HUES64 (cell line): ENCODE measurements around the gene RIIAD1.

Source experiments
- H3K27ac ChIP-seq: 2 replicates; pipeline ENCODE4 v1.7.0; 2013; ENCODE audit warnings: low read depth, low read length, inconsistent platforms
- H3K27me3 ChIP-seq: 2 replicates; pipeline ENCODE4 v1.6.1; 2013; ENCODE audit warnings: mild to moderate bottlenecking, low read length; ENCODE audit not compliant: insufficient read depth
- H3K36me3 ChIP-seq: 2 replicates; pipeline ENCODE4 v1.6.1; 2013; ENCODE audit warnings: mild to moderate bottlenecking, low read length; ENCODE audit not compliant: insufficient read depth
- H3K4me1 ChIP-seq: 2 replicates; pipeline ENCODE4 v1.6.1; 2013; ENCODE audit warnings: mild to moderate bottlenecking, low read length, moderate library complexity; ENCODE audit not compliant: insufficient read depth
- H3K4me3 ChIP-seq: 2 replicates; pipeline ENCODE4 v1.5.1; 2013; ENCODE audit warnings: mild to moderate bottlenecking, low read length, moderate library complexity
- H3K9ac ChIP-seq: 2 replicates; pipeline ENCODE4 v1.6.1; 2013; ENCODE audit warnings: mild to moderate bottlenecking, low read depth, low read length
- H3K9me3 ChIP-seq: 2 replicates; pipeline ENCODE4 v1.6.1; 2013; ENCODE audit warnings: low read depth, low read length; ENCODE audit not compliant: insufficient read depth
- WGBS: fragments of 150-250, 120-280 bp; methylation state at CpG from one replicate; pipeline ENCODE4 v1.1.7; 2013; ENCODE audit warnings: missing lambda C conversion rate; 5-methylcytosine and 5-hydroxymethylcytosine counted together

The RIIAD1 gene

GRCh38 chr1:151711044-151711800, 10.1 kb upstream of the RIIAD1 start:
- peaks cover 3% of the 10 kb centered on the region; the same call in 1 of the 2 replicates for H3K4me1 ChIP-seq
- H3K4me3 ChIP-seq: no peak overlapping the region
- H3K36me3 ChIP-seq: no peaks in the 10 kb centered on the region
- H3K9me3 ChIP-seq: no peaks in the 10 kb centered on the region
- WGBS: 92% methylated on average over 20 of the region's 21 CpGs
- H3K27ac ChIP-seq: no peak overlapping the region
- H3K9ac ChIP-seq: no peak overlapping the region
- 0 out of 2 replicates have a peak, but pooled peaks cover 3% of the 10 kb centered on the region for H3K27me3 ChIP-seq

DNA sequence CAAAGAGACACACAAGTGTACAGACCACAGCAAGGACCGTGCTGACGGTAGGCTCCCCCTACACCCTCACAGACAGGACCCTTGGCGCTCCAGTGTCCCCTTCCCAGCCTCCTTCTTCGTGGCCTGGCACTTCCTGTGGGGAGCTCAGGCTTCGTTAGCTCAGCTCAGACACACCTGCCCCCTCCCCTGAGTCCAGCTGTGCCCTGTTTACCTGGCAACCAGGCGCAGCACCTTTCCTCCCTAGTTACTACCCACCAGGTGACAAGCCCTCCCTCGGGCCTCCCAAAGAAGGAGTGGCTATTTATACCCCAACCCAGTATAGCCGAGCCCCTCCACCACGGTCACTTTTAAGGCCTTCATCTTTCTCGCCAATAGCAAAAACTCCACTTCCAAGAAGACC, 9.4 kb upstream of the RIIAD1 start:
- H3K27ac ChIP-seq: no peak overlapping the region
- H3K9ac ChIP-seq: no peak overlapping the region; the same call in 1 of the 2 replicates
- no peaks in the 10 kb centered on the region for H3K9me3 ChIP-seq
- H3K36me3 ChIP-seq: no peaks in the 10 kb centered on the region
- 83% methylated on average over 10 of the region's 10 CpGs for WGBS
- peaks cover 3% of the 10 kb centered on the region; the same call in 1 of the 2 replicates for H3K27me3 ChIP-seq
- peaks cover 3% of the 10 kb centered on the region; the same call in 1 of the 2 replicates for H3K4me1 ChIP-seq
- H3K4me3 ChIP-seq: no peak overlapping the region

DNA sequence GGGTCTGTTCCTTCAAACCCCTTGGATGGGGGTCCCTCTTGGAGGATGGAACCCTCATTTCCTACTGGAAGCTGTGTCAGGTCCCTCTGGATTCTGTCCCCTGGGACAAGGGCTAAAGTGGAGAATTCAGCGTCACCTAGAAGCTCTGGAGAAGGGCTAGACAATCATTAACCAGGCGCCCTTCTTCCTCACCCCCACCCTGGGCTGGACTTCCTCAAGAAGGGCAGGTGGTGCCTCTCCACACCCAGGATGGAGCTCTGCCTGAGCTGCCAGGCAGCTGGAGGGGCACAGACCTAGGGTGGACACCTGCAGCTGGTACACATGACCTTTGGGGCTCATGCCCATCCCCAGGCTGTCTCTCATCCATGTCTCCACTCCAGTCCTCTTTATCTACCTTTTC, 8.3 kb upstream of the RIIAD1 start:
- no peaks in the 10 kb centered on the region for H3K36me3 ChIP-seq
- no peak overlapping the region for H3K27ac ChIP-seq
- H3K9me3 ChIP-seq: no peaks in the 10 kb centered on the region
- peaks cover 3% of the 10 kb centered on the region; the same call in 1 of the 2 replicates for H3K4me1 ChIP-seq
- 78% methylated on average over 2 of the region's 2 CpGs for WGBS
- H3K4me3 ChIP-seq: no peak overlapping the region
- no peak overlapping the region for H3K9ac ChIP-seq
- peaks cover 14% of the 10 kb centered on the region for H3K27me3 ChIP-seq

DNA sequence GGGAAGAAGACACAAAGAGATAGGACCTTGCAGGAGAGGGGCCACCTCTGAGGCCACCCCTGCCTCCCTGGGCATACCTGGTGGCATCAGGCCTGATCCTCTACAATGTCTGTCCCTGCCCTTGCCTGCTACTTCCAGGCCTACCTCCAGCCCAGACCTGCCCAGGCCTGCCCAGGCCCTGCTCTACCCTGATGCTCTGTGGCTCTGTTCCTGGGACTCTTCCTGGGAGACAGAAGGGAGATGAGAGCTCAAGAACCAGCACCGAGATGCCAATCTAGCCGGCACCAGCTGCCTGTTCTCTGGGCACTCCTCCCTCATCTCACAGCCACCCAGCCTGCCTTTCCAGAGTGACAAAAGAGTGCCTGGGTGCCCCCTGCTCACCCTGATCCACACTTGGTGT, 7.4 kb upstream of the RIIAD1 start:
- Histone ChIP-seq H3K9ac (no peak overlapping the region), H3K27me3 (peaks cover 22% of the 10 kb centered on the region), H3K27ac (no peak overlapping the region), H3K36me3 (no peaks in the 10 kb centered on the region), H3K4me3 (no peak overlapping the region), H3K4me1 (peaks cover 3% of the 10 kb centered on the region; the same call in 1 of the 2 replicates), H3K9me3 (no peaks in the 10 kb centered on the region)
- 83% methylated on average over 2 of the region's 2 CpGs for WGBS

GRCh38 chr1:151714820-151715725, 6.2 kb upstream of the RIIAD1 start:
- peaks cover 34% of the 10 kb centered on the region for H3K27me3 ChIP-seq
- no peaks in the 10 kb centered on the region for H3K36me3 ChIP-seq
- H3K9ac ChIP-seq: no peak overlapping the region
- H3K4me1 ChIP-seq: peaks cover 3% of the 10 kb centered on the region; the same call in 1 of the 2 replicates
- 69% methylated on average over 9 of the region's 10 CpGs for WGBS
- H3K27ac ChIP-seq: no peak overlapping the region
- no peak overlapping the region for H3K4me3 ChIP-seq
- H3K9me3 ChIP-seq: no peaks in the 10 kb centered on the region

GRCh38 chr1:151715726-151716404, 5.5 kb upstream of the RIIAD1 start:
- 30% methylated on average over 17 of the region's 17 CpGs for WGBS
- no peak overlapping the region for H3K9ac ChIP-seq
- no peak overlapping the region for H3K27ac ChIP-seq
- peaks cover 42% of the 10 kb centered on the region for H3K27me3 ChIP-seq
- H3K4me3 ChIP-seq: peak overlapping the region; percentile 51
- H3K4me1 ChIP-seq: peaks cover 3% of the 10 kb centered on the region; the same call in 1 of the 2 replicates
- H3K36me3 ChIP-seq: no peaks in the 10 kb centered on the region
- H3K9me3 ChIP-seq: no peaks in the 10 kb centered on the region

- Histone ChIP-seq H3K36me3 (no peaks in the 10 kb centered on the region), H3K27me3 (peaks cover 44% of the 10 kb centered on the region), H3K27ac (no peak overlapping the region), H3K4me1 (peaks cover 6% of the 10 kb centered on the region; the same call in 1 of the 2 replicates), H3K9ac (no peak overlapping the region), H3K9me3 (no peaks in the 10 kb centered on the region), H3K4me3 (peak overlapping the region; percentile 51)
- under 1% methylated on average over 11 of the region's 11 CpGs for WGBS
These were observed 4.9 kb upstream of the RIIAD1 start for GRCh38 chr1:151716405-151716762.

DNA sequence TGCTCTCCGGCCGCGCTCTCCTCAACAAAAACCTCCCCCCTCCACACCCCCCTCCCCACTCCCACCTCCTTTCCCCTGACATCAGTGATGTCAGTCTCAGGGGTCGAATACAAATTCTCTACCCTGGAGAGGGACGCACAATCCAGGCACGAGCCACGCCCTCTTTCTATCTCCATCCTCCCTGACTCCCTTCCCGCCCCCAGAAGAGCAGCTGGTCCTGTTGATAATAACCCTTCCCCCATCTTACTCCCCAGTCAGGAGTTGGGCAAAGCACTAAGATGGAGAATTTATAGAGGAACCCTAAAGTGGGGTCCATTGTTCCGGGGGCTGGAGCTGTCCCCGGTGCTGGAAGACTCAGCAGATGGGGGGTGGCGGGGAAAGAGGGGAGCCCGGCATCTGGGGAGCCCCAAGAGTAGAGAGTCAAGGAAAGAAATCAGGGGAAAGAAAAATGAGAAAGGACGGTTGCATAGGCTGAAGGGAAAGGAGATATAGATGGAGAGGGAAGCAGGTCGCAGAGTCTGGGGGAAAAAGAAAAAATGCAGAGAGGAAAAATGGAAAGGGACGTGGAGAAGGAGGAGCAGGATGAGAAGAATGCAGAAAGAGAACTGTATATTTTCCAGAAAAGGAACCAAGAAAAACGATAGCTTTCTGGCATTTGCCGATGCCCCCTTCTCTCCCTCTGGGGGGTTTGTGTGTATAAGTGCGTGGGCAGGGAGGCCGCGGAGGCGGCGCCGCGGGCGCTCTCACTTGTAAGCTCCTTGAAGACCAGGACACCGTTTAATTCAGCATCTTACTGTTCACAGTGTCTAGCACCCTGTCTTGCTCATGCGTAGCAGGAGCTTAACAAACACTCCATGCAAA, 4.3 kb upstream of the RIIAD1 start, which contains the start of gene CELF3:
Gene CELF3, minus strand, starts transcription at position 33 of the 861 bp plus-strand sequence. CDS start 783 bp downstream, outside the sequence.
- peaks cover 50% of the 10 kb centered on the region for H3K27me3 ChIP-seq
- H3K9ac ChIP-seq: no peak within 1 kb of the TSS

DNA sequence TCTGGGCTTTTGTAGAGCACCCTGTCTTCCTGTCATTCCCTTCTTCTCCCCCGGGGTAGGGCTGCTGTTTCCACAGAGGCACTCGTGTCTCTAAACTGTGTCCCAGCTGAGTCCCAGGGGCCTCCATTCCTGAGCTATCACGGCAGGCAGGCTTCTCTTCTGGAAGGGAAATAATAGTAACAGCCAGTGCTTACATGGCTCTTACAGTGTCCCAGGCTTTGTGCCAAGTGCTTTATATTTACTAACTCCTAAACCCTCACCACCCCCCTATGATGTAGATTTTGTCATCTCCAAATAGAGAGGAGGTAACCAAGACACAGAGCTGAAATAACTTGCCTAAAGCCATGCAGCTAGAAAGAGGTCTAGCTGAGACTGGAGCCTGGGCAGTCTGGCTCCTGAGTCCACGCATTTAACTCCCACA, 3.3 kb upstream of the RIIAD1 start:
- Histone ChIP-seq H3K4me1 (peaks cover 6% of the 10 kb centered on the region; the same call in 1 of the 2 replicates), H3K27ac (no peak overlapping the region), H3K36me3 (no peaks in the 10 kb centered on the region), H3K9me3 (no peaks in the 10 kb centered on the region), H3K4me3 (no peak overlapping the region), H3K9ac (no peak overlapping the region), H3K27me3 (peaks cover 60% of the 10 kb centered on the region)
- 42% methylated on average over 4 of the region's 4 CpGs for WGBS

More for the DNA sequence above, 4.3 kb upstream of the RIIAD1 start, which contains the start of gene CELF3:
- H3K36me3 ChIP-seq: no peaks in the 10 kb centered on the region
- WGBS: 4% methylated on average over 27 of the region's 27 CpGs
- peak within 1 kb of the TSS; percentile 87 for H3K27ac ChIP-seq
- no peaks in the 10 kb centered on the region for H3K9me3 ChIP-seq
- peaks cover 6% of the 10 kb centered on the region; the same call in 1 of the 2 replicates for H3K4me1 ChIP-seq
- peak within 1 kb of the TSS; percentile 51 for H3K4me3 ChIP-seq

DNA sequence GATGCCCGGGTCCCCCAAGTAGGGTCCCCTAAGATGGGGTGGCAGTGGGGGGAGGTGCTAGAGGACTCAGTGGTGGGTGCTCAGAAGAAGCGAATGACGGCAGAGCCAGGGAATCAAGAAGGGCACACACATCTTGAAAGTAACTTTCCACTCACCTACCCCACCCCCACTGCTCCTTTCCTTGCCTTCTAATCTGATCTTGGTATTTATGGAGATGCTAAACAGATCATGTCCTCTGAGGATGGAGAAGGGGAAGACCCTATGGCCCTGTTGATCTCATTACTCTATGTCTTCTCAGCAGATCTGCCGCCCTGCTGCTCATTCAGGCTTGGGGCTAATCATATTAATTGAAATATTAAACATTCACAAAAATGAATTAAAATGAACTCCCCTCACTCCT, 2.7 kb upstream of the RIIAD1 start:
- peaks cover 6% of the 10 kb centered on the region for H3K4me1 ChIP-seq
- H3K27ac ChIP-seq: no peak overlapping the region
- no peak overlapping the region for H3K4me3 ChIP-seq
- H3K9ac ChIP-seq: no peak overlapping the region
- H3K27me3 ChIP-seq: peaks cover 67% of the 10 kb centered on the region
- no peaks in the 10 kb centered on the region for H3K9me3 ChIP-seq
- H3K36me3 ChIP-seq: no peaks in the 10 kb centered on the region
- 72% methylated on average over 3 of the region's 4 CpGs for WGBS
